NCI-H2107 treated with DMSO at 0.1 percent for 48 hours (cell line): ENCODE measurements around the gene CD164L2.
"Not testable (repeated sequence)": the region's sequence is repeated elsewhere in the genome, so short reads cannot be mapped to it uniquely, and the experiment has no call there.

Source experiments
- DNase-seq: peaks from one replicate; lab custom pipeline; 2025; ENCODE audit not compliant: unreplicated experiment; lab: John Stamatoyannopoulos, UW

The CD164L2 gene

DNA sequence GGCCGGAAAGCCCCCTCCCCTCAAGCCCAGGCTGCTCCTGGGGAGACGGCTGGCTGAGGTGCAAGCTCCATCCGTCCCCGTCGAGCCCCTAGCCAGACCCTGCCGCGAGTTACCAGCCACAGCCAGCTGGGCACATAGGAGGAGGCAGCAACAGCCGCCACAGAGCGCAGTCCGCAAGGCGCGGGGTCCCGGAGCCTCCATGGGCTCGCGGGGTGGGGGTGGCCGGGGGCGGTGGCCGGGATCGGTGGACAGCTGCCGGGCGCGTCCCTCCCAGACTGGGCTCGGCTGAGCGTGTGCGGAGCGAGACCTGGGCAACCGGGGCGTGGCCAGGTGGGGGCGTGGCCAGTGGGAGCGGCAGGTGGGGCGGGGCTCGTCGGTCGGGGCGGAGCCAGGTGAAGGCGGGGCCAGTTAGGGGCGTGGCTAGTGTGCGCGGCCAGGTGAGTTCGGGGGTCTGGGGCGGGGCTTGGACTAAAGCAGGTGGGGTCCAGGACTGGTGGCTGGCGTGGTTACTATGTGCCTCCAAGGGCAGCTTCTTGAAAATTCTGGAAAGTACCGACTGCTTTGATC, at the start of gene CD164L2:
Gene CD164L2, minus strand, starts transcription at position 295 of the 567 bp plus-strand sequence. Its CDS starts 94 bp downstream, at position 201.
- no peak for DNase-seq

DNA sequence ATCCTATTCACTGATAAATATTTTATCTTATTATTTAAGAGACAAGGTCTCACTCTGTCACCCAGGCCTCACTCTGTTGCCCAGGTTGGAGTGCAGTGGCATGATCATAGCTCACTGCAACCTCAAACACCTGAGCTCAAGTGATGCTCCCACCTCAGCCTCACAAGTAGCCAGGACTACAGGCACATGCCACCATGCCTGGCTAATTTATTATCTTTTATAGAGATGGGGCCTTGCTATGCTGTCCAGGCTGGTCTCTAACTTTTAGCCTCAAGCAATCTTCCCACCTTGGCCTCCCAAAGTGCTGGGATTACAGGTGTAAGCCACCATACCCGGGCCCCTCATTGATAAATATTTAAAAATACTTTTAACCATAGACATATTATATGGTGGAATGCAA, 49.6 kb upstream of the CD164L2 start:
- not testable (repeated sequence) for DNase-seq

DNA sequence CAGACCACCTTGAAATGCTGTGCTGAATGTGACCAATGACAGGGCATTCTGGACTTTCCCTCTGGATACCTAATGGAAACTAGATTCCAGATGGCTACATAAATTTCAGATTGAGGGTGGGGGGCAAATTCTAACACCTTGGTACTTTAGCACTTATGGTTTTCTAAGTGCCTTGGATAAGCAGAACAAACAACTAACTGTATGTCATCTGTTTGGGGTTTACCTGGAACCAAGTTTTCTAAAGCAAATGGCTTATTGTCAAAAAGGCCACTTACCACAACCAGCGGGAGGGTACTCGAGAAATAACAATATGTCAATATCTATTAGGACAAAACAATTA, 48.4 kb upstream of the CD164L2 start:
- DNase-seq = no peak

DNA sequence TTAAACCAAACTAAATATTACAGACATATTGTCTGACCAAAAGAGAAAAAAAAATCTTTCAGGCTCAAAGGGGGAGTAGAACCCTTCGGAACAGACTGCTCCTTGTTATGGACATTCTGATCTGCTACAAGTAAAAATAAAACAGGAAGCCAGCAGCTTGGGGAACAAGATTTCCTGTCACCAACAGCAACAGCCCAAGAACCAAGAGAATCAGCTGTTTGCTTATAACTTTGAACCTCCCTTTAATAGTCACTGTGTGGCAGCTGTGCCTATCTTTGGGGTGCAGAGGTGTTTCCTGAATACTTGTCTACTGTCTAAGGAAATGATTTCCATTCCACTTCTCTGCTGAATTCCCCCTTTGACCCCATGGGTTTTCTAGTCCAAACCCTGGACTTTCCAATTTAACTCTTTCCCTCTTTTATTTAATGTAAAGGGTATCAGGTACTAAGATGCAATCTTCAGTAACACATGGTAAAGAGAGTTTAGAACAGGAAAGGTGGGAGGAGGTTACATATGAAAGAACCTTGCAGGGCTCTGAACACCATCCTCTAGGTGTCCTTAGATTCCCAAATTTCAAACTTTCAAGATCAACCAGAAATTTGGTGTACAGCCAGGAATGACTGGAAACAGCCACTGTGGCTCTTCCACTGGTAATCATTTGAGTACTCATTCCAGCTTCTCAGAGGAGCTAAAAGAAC, 47.9 kb upstream of the CD164L2 start:
- no peak for DNase-seq

DNA sequence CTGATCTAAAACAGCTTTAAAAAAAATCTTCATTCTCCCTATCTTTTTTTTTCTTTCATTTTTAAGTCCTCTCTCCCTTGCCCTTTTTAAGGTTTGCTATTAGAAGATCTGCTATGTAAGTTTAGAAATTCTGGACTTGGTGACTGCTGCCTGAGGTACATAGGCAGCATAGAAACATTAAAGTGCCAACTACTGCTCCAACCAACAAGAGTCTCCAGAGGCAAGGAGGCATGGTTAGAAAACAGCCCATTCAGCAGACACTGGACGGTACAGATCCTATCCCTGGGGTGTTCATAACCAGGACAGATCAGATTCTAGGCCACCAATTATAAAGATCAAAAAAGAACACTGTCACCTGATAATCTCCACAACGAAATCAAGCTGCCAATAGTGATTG, 45.9 kb upstream of the CD164L2 start:
- no peak for DNase-seq

DNA sequence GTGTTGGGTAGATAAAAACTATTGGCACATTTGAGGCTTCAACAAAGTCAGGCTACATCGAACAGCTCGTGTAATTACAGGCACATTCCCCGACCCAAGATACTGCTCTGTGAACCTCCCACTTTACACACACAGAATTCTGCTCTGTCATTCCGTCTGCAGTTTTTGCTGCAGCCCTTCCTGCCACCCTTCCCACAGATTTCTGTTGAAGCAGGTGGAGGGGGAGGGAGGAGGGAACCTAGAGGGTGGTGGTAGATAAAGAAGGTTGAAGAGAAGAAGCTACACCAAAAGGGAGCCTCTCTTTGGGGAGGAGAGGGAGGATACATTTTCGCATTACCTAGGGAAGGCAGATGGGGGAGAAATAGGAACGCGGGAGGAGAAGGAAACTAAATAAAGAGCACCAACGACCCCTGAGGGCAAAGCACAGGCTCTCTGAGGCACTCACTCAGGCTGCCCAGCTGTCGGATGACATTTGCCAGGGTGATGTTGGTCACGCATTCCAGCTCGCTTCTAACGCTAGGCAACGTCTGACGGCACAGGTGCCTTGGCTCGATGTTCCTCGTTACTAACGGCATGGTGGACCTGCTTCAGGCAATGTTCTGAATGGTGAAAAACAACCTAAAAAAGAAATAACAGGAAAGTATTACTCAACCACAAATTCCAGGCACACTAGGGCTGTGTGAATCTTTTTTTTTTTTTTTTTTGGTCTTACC, 45.3 kb upstream of the CD164L2 start:
- DNase-seq = no peak

DNA sequence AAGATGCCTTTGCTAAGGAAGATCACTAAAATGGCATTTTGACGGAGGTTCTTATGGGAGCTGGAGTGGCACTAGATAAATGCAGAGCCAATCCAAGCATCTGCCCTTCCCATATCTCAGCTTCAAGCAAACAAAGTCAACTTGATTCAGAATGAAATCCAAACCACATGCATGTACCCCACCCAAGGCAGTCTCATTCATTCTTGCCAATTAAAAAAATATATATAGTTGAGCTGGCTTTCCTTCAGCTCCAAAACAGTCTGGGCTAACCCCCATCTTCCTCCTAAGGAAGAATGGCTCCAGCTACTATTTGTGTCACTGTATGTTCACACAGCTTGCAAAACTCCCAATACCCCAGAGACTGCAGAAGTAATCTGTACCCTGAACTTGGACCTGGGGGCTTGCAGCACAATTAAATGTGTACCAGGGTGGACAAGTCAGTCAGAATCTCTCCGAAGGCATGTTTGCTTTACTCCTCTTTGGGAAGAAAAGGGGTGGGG, 44.7 kb upstream of the CD164L2 start:
- DNase-seq = no peak

DNA sequence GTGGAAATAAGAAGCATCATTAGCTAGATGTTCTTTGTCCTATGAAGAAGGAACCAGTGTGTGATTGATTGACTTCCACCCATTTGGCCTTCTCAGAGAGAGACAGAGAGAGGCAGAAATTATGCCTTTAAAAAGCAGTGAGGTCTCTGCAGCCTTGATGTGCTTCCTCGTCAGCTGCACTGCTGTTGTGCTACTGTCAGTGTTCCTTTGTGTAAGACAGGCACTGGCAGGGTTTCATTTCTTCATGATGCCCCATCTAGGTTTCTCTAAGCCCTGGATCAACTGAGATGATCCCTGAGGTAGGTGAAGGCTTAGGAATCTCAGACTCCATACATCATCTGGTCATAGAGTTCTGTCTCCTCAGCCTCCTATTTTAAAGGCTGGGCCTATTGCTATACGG, 44.2 kb upstream of the CD164L2 start:
- DNase-seq = no peak

DNA sequence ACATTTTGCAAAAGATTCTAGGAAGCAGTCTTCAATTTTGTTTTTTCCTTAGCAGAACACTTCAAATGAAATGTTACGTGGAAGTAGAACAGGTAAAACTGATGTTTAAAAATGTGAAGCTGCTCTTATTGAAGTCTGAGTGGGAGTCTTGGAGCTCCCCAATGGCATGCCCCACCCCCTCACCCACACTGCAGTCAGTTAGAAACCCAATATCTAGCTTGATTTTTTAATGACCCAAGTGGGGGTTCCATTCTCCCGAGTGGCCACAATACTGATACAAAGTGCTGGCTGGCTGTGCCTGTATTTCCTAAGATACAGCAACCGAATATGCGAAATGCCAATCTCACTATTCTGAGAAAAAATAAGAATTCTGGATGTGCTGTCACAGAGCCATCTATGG, 40.6 kb upstream of the CD164L2 start:
- no peak for DNase-seq

DNA sequence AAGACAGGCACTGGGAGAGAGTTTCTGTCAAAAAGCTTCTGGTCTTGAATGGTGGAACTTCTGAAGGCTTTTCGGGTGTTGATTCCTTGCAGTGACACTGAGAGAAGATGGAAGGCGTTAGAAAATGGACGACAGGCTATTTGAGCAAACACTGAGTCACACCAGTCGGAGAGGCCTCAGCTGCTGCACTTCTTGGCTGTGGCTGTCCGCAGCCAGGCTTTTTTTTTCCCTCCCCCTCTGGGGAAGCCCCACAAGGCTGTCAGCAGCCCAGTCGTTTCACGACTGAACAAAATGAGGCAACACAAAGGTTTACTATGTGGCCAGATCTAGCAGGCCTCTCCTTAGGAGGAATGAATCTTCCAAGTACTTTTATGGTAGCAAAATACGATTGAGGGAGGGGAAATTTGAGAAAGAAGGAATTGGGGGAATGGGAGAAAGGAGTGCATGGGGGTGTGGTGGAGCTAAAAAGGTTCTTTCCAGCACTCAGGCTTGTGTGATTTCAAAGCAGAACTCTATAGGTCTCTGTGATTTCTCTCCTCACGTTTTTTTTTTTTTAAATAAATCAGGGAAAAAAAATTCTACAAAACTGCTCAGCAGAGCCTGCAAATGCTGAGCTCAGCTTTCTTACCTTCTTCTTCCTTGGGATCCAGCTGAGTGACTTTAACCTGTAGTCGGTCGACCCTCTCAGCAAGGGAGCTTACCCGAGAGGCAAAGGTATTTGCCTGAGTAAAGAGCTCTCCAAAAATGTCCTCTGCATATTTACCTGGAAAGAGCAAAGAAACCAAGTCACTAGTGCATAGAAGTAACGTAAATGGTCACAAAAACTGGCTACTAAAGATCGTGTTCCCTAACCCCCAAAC, 35.4 kb upstream of the CD164L2 start:
- no peak for DNase-seq

DNA sequence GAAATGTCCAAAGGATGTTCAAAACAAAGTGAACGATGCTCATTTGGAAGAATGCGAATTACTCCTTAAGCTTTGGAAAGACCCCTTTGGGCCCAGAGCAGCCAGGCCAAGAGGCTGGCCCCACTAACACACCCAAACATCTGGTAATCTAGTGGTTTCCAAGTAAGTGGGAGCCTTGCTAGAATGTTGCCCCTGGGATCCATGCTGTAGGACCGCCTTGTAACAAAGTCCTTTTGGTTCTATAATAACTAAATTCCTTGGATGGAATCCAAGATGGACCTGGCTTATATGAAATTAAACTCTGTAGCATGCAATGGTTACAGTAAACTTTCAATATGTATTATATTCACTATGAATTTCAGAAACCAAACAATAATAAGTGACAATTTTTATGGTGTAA, 34.6 kb upstream of the CD164L2 start:
- no peak for DNase-seq

DNA sequence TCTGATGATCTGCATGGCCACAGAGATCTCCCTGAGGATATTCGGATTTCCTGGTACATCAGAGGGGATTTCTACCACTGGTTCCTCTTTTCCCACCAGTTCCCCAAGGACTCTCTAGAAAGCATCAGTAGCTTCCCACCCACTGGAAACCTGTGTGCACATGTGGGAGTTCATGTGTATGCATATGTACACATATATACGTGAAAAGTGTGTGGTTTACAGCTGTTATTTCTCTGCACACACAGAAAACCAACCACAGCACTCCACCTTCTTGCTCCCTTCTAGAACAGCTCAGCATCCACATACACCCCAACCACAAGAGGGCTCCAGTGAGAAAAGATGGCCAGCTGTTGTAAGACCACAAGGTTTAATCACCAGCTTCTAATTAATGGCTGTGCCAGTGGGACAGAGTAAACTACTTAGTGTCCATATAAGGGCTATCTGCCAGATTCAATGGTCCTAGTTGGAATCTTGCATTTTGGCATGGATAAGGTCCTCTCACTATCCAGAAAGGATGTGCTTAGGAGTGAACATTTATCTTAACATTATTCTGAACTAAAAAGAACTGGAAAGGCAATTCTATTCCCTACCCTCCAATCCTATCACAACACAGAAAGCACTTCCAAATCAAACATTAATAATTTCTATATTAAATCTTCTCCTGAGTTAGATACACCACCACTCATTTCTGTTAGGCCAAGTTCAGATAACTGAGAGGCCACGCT, 33.4 kb upstream of the CD164L2 start:
- peak; percentile 58 for DNase-seq

DNA sequence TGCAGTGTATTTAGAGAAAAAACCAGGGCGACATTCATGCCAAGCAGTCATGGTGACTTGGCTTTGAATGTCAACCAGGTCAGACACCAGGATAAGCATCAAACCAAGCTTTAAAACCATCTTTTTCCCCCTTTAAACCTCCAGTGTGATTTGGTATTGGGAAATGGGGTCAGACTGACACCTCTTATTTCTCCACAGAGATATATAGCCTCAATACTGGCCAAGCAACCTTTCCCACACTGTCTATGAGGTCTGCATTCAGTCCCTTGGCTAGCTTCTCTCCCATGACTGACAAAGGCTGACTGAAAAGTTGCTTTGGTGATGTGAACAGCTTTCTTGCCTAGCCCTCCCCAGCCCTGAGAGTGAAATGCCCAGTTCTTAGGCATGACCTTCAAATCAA, 31.0 kb upstream of the CD164L2 start:
- no peak for DNase-seq

DNA sequence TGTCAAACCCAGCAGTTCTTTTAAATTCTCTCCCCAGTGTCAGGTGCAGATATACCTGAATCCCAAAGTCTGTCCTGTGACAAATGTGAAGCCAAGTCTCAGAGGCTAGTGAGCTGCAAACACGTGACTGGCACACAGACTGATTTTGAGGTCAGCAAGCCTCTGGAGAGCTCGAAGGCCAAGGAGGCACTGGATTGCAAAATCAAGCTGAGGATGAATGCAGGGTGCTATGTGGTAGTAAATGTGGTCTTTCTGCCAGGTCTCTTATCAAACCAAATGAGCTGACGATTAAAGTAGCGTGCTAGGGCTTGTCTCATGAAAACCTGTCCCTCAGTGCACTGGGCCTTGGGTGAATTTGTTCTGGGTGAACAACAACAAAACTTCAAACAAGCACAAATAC, 29.9 kb upstream of the CD164L2 start:
- DNase-seq = no peak

DNA sequence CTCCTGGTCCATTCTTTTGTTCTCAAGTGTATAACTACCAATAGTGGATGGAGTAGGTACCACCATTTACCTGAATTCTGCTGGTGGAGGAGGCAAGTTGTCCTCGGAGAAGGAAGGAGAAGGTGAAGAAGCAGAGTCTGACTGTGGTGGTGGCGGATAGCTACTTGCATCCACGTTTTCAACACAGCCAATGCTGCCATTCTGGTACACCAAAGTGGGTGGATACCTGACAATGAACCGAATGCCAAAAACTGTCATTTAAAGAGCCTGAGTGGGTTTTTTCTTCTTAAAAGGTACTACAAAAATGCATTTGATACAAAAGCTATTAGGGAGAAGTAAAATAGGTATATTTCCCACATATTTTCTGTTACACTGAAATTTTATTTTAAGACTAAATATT, 29.4 kb upstream of the CD164L2 start:
- no peak for DNase-seq

DNA sequence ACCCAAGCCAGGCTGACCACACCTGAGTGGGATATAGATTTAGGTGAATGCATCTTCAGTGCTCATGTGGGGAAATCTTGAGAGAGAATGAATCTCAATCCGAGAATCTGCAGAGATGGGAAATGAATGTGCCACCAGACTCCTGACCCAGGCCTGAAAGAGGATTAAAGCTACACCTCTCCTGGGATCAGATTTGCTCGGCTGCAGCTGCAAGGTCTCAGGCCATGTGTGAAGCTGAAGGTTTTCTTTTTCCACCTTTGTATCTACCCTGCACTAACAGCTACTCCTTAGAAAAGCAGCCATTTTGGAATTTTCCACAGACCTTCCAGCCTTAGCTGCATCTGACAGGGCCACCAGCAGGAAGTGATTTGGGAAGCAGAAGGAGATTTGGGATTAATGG, 27.6 kb upstream of the CD164L2 start:
- DNase-seq = no peak

DNA sequence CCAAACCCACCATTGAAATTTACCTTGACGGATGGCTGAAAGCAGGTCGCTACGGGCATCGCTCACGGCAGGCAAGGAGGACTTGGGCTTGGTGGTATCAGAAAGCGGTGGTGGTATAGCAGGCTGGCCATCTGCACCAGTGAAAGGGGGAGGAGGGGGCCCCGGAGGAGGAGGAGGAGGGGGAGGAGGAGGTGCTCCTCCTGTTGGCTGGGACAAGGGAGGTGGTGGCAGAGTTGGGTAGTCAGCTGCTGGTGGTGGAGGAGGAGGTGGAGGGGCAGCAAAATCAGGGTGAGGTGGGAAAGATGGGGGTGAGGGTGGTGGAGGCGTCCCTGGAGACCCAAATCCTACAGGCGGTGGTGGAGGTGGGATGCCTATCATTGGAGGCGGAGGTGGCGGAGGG, 26.5 kb upstream of the CD164L2 start:
- no peak for DNase-seq

DNA sequence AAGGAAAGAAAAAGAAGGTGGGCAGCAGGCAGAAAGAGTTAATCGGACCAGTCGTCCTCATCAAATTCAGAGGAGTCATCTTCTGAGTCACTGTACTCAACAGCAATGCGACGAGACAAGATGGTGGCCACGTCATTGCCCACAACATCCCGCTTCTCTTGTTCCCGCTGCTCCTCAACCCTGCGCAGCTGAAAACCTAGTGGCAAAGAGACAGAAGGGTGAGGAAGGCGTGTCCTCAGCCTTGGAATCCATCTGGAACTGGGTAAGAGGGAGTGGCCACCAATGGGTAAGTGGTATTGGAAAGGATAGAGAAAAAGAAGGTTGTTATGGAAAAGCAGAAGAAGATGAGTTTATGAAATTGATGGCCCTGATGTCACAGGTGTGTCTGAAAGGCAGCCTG, 25.0 kb upstream of the CD164L2 start:
- DNase-seq = no peak

DNA sequence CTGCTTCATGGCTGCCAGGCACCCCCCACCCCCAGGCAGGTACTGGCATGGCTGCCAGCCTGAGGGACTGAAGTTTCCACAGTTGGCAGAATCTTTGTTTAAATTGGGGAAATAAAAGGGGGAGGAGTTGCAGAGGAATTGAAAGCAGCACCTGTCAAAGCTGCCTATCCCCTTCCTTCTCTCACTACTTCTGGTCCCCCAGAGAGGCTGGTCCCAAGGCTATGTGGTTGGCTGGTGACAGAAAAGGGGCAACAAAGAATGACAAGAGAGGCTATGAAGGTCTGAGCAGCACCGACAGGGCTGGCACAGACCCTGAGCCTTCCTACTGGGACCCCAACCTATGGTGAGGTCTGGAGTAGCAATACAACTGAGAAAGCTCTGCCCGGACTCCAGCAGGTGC, 23.7 kb upstream of the CD164L2 start:
- peak; percentile 87 for DNase-seq

DNA sequence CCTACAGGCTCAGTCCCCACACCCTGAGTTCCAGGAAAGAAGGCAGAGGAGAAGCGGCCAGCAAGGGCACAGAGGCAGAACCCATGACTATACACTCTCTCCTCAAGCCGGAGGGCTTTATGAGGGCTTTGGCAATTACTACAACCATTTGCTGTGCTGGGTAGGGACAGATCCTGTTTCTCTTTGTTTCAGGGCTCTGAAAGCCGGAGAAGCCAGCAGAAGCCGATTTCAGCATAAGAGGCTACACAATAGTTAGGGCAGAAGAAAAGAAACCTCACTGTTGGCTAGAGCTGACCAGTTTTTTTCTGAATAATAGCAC, 23.2 kb upstream of the CD164L2 start:
- peak; percentile 94 for DNase-seq
